ENCODE data around the gene GPANK1.

The GPANK1 gene

GRCh38 chr6:31691078-31691463 lies 26.3 kb upstream of the GPANK1 start:
- TF ChIP-seq CTCF (IDR thresholded peaks at IDR 0.05; ENCODE audit: extremely low read depth, missing control alignments) = no peak
- no peak for DNase-seq (ENCODE audit: low spot score)

DNA sequence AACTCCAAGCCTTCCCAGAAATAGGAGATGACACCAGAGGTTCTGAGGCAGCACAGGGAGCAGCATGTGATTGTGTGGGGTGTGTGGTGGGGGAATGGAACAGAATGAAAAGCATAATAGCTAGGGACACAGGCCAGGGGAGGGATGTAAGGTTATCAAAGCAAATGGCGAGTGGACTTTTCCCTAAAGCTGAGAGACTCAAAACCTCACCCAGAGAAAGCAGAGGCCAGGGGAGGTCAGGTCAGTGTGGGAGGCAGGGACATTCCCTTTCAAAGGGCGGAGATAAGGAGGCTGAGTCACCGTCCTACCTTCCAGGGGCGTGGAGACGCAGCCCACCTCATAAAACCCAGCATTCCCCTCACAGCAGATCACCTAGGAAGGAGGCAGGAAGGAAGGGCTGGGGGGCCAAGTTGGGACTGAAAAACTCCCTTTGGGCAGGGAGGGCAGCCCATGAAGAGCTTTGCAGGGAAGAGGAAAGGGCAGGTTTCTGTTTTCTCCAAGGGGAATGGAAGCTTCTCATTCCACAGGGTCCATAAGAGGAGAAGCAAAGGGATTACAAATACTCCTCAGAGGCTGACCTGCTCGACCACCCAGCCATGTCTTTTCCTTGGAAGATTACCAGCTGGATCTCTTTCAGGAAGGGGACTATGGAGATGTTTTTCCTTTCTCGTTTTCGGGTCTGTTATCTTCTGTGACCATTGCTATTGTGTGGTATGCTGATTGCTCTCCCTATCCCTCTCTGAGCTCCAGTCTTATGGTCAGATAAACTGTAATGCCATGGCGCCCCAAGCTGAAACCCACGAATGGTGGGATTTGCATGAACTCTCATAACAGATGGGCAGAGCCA lies 25.7 kb upstream of the GPANK1 start:
- no peak for TF ChIP-seq CTCF (IDR thresholded peaks at IDR 0.05; ENCODE audit: extremely low read depth, missing control alignments)
- DNase-seq (ENCODE audit: low spot score) = no peak

- TF ChIP-seq CTCF (IDR thresholded peaks at IDR 0.05; ENCODE audit: extremely low read depth, missing control alignments) = no peak
- no peak for DNase-seq (ENCODE audit: low spot score)
Measured at GRCh38 chr6:31689249-31690110, 24.7 kb upstream of the GPANK1 start.

DNA sequence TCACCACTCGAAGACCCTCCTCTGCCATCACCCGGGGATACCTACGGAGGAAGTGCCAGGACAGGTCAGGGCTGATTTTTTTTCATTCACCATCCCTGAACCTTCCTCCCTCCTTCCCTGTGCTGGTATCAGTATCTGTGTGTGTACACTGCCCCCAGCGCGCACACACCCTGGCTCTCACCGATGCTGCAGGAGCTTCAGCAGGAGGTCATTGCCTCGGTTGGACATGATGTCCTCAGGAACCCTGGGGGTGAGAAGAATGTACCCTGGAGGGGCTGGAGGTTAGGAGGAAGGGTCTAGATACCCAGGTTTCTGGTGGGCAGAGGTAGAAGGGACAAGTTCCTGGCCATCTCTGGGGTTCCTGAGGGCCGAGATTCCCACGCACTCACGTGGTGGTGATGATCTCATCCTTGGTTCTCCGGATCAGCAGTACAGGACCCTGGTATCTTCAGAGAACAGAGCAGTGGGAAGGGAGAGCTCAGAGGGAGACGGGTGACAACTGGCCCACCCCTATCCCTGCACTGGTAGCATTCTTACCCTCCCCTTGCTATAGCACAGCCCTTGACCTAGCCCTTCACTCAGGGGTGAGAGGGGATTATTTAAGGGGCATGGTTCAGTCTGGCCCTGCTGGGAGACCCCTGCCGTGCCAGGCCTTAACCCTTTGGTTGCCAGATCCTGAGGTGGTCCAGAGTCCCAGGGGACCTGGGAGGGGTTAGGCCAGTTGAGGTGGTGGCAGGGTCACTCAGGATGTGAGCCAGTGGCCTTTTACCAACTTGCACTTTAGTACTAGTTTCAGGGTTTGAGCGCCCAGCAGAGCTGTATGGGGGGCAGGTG lies 23.3 kb upstream of the GPANK1 start:
- no peak for DNase-seq (ENCODE audit: low spot score)
- TF ChIP-seq CTCF (IDR thresholded peaks at IDR 0.05; ENCODE audit: extremely low read depth, missing control alignments) = no peak

DNA sequence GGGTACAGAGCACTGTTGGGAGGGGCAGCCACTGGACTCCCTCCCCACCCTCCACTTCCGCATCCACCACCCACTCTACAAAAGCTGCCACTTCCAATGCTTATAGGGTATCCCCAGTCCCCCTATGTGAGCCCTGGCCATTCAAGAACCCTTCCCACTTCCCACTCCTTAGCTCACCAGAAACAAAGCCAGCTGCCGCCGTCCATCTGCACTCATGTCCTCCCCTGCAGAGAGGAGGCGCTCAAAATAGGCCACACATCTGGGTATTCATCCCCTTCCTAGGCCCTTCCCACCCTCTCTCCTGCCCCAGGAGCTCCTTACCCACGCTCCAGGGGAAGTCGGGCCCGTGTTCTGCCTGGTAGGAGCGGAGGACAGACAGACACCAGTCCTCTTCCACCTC lies 22.5 kb upstream of the GPANK1 start:
- TF ChIP-seq CTCF (IDR thresholded peaks at IDR 0.05; ENCODE audit: extremely low read depth, missing control alignments) = no peak
- no peak for DNase-seq (ENCODE audit: low spot score)

DNA sequence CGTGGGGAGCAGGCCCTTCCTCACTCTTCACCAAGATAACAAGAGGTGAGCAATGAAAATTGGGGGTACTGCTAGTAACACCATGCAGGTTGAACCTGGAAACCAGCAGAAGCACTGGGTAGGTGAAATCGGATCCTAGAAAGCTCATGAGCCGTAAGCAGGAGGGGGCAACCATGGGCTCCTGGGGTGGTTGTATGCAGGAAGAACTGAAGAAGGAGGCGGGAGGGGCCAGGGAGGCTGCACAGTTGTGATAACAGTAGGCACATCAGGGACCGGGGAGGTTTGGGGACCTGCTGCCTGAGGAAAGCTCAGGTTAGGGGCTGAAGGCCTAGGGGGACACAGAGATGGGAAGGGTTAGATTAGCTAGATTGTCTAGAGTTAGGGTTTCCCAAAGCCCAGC lies 21.7 kb upstream of the GPANK1 start:
- TF ChIP-seq CTCF (IDR thresholded peaks at IDR 0.05; ENCODE audit: extremely low read depth, missing control alignments) = no peak
- DNase-seq (ENCODE audit: low spot score) = no peak

Data from GM20000 (cell line).